HG03442 (cell line): ENCODE measurements around the gene PFKFB1.

ENCODE experiments used
- ATAC-seq: cut with Tn5 transposase; IDR thresholded peaks from one replicate; pipeline ENCODE4 v1.9.1; 2021; ENCODE audit warnings: mild to moderate bottlenecking, moderate library complexity; ENCODE audit not compliant: unreplicated experiment

PFKFB1 gene

DNA sequence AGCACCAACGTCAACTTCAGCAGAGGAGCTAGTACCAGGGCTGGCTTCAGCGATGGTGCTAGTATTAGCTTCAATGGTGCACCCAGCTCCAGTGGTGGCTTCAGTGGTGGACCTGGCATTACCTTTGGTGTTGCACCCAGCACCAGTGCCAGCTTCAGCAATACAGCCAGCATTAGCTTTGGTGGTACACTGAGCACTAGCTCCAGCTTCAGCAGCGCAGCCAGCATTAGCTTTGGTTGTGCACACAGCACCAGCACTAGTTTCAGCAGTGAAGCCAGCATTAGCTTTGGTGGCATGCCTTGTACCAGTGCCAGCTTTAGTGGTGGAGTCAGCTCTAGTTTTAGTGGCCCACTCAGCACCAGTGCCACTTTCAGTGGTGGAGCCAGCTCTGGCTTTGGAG lies 65.1 kb downstream of the PFKFB1 start:
- ATAC-seq: no peak

- no peak for ATAC-seq
Measured at GRCh38 chrX:54926978-54927377, 67.0 kb downstream of the PFKFB1 start.

- ATAC-seq: no peak
Measured at GRCh38 chrX:54923376-54923775, 70.6 kb downstream of the PFKFB1 start.

DNA sequence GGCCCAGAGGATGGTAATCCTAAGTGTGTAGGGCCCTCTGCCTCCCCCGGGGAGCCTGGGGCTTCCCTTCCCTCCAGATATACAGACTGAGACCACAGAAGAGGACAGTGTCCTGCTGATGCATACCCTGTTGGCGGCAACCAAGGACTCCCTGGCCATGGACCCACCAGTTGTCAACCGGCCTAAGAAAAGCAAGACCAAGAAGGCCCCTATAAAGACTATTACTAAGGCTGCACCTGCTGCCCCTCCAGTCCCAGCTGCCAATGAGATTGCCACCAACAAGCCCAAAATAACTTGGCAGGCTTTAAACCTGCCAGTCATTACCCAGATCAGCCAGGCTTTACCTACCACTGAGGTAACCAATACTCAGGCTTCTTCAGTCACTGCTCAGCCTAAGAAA lies 71.4 kb downstream of the PFKFB1 start:
- ATAC-seq: no peak

DNA sequence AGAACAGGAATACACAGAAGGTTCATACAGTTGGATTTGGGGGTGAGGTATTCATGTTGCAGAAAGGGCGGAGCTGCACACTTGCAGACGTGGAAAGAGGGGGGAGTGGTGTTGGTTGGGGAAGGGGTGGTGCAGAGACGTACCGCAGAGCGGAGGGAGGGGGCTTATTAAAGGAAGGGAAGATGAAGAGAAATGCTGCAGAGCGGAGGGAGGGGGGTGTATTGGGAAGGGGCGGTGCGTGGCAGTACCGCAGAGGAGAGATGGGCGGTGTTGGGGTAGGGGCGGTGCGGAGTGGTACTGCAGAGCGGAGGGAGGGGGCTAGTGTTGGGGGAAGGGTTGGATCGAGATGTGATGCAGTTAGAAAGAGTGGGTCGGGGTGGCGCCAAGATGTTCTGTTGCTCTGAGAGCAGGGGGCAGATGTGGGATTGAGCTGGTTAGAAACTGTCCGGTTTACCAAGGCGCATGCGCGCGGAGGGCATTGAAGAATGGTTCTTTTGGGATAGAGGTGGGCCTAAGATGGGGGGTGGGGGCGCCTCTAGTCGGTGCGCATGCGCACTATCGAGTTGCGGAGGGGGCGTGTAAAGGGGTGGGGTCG lies 72.5 kb downstream of the PFKFB1 start:
- ATAC-seq: peak; percentile 53

GRCh38 chrX:54920610-54921426 lies 73.2 kb downstream of the PFKFB1 start, which contains the start of gene TRO:
TRO (plus strand) TSS chrX:54920824; CDS start chrX:54922247, 1,423 bp downstream.
- no peak for ATAC-seq

DNA sequence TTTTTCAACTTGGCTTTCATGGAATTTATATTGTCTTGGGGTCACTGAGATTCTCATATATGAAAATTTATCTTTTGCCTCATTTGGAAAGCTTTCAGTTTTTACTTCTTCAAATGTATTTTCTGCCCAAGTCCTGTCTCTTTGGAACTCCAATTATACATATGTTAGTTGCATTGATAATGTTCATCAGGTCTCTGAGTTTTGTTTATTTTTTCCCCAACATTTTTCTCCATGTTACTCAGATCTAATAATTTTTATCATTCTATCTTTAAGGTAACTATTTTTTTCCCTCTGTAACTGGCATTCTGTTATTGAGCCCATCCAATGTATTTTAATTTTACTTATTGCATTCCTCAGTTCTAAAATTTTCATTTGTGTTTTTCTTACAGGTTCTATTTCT lies 84.0 kb downstream of the PFKFB1 start:
- no peak for ATAC-seq

DNA sequence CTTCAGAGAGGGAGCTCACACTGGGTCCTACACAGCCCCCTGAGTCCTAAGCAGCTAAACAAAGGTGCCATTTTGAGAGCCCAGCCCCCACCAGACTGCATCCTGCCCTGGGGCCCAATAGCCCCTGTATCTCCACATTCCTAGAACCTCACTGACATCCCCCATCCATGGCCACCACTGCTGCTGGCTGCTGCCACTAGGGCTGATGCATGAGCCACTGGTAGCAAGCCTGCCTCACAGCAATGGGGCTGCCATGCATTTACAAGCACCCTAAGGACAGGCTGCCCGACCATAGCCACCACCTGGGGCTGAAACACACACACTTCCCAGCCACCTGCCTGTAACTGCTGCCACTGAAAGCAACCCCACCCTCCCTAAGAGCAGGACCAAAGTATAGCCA lies 99.8 kb downstream of the PFKFB1 start:
- ATAC-seq: no peak

GRCh38 chrX:54891573-54891972 lies 102.4 kb downstream of the PFKFB1 start:
- no peak for ATAC-seq

- no peak for ATAC-seq
Measured at GRCh38 chrX:54885740-54886139, 108.2 kb downstream of the PFKFB1 start.
